ENCODE measurements around the gene SYT13. TPM values are rescaled to one million over a fixed set of nuclear protein-coding genes. Genes with fewer than 3 reads are reported as not detected.

Gene SYT13
- total and polyA plus RNA-seq, 11 donors = 0.61 to 7.5 (median 3.2) TPM

DNA sequence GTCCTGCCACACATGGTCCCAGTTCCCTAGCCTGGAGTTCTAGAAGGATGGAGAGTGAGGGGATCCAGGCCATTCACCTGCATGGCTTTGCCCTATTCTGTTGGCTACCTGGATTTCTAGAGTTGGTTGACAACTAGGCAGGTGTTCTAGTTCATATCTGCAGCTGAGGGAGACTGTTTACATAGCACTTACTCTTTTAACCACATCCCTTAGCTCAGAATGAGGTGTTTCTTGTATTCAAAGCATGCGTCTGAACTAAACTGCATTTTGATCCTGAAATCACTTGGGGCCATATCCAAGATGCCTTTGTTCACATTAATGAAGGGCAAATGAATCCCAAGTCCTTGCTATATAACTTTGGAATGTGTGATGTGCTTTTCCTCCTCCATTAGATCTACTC, 60.9 kb downstream of the SYT13 start:
- H3K36me3 ChIP-seq = peaks cover 0 to 74% (median 39%) of the 10 kb centered on the region in 9 donors
- intact Hi-C loops (cut with DNase I) = loop anchor here in 1 of 10 donors (10.0 kb wide), 1 partner anchor 110 kb away; no protein-coding TSS in a partner anchor
- ATAC-seq = no peak

DNA sequence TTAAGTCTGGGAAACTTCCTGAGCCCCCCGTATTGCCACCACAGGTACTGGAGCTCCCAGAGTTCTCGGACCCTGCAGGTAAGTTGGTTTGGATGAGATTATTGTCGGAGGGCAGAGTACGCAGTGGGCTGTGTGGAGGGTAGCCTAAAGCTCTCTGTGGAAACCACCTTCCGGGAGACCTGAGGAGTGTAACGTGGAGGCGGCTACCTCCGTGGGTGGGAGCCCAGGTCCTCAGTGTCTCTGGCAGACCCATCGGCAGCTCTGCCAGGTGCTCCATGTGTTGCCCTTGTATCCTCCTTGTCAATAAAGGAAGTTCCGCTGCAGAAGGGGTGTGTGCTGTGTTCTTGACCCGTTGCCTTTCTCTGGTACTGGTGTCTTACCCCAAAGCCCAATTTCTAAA, 61.4 kb downstream of the SYT13 start:
- TF ChIP-seq, protein P1, sequence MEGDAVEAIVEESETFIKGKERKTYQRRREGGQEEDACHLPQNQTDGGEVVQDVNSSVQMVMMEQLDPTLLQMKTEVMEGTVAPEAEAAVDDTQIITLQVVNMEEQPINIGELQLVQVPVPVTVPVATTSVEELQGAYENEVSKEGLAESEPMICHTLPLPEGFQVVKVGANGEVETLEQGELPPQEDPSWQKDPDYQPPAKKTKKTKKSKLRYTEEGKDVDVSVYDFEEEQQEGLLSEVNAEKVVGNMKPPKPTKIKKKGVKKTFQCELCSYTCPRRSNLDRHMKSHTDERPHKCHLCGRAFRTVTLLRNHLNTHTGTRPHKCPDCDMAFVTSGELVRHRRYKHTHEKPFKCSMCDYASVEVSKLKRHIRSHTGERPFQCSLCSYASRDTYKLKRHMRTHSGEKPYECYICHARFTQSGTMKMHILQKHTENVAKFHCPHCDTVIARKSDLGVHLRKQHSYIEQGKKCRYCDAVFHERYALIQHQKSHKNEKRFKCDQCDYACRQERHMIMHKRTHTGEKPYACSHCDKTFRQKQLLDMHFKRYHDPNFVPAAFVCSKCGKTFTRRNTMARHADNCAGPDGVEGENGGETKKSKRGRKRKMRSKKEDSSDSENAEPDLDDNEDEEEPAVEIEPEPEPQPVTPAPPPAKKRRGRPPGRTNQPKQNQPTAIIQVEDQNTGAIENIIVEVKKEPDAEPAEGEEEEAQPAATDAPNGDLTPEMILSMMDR (IDR thresholded peaks at IDR 0.05) = no peak
- no peak for TF ChIP-seq POLR2A (IDR thresholded peaks at IDR 0.05)
- intact Hi-C loops (cut with DNase I) = loop anchor here in 1 of 10 donors (10.0 kb wide), 1 partner anchor 110 kb away; no protein-coding TSS in a partner anchor
- peaks cover 0 to 79% (median 44%) of the 10 kb centered on the region in 9 donors for H3K36me3 ChIP-seq
- no peaks in the 10 kb centered on the region for H3K4me1 ChIP-seq
- ATAC-seq (no peak), DNase-seq (no peak)
- no peak overlapping the region for H3K4me3 ChIP-seq
- H3K27me3 ChIP-seq = no peaks in the 10 kb centered on the region
- H3K27ac ChIP-seq = no peak overlapping the region
- WGBS, 4 donors = 91 to 97% (median 96%) methylated on average over 11 of the region's 11 CpGs
- H3K9me3 ChIP-seq = no peaks in the 10 kb centered on the region

More for the DNA sequence above, 60.9 kb downstream of the SYT13 start:
- WGBS, 4 donors = 95 to 100% (median 96%) methylated on average over 1 of the region's 1 CpG
- Histone ChIP-seq H3K27ac (no peak overlapping the region), H3K9me3 (no peaks in the 10 kb centered on the region), H3K27me3 (no peaks in the 10 kb centered on the region), H3K4me1 (no peaks in the 10 kb centered on the region), H3K4me3 (no peak overlapping the region)
- no peak for TF ChIP-seq POLR2A (IDR thresholded peaks at IDR 0.05)
- TF ChIP-seq, protein P1 (IDR thresholded peaks at IDR 0.05) = no peak
- no peak for DNase-seq

DNA sequence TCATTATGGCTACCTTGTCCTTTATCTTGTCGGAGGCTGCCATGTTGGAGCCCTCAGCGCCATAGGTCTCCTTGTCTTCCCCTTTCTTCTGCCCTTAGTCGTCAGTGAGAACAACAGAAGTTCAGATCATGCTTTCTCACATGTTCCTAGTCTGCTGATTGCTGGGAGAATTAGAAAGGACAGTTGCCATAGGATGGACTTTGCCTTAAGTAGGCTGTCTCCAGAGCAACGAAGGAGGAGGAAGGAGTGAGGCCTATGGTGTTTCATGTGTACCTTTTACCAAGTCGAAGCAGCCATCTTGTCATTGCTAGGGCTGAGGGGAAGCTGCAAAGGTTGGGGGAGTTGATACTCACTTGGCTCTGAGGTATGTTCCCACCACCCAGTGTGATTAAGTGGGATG, 62.6 kb downstream of the SYT13 start:
- H3K36me3 ChIP-seq = peaks cover 0 to 83% (median 47%) of the 10 kb centered on the region in 9 donors
- TF ChIP-seq POLR2A (IDR thresholded peaks at IDR 0.05) = no peak
- TF ChIP-seq, protein P1 (IDR thresholded peaks at IDR 0.05) = no peak
- DNase-seq (no peak), ATAC-seq (no peak)
- no peak overlapping the region for H3K4me3 ChIP-seq
- intact Hi-C loops (cut with DNase I) = loop anchor here in 1 of 10 donors (10.0 kb wide), 1 partner anchor 109 kb away; no protein-coding TSS in a partner anchor
- H3K9me3 ChIP-seq = no peaks in the 10 kb centered on the region
- H3K27me3 ChIP-seq = no peaks in the 10 kb centered on the region
- no peak overlapping the region for H3K27ac ChIP-seq
- WGBS, 4 donors = 95 to 97% (median 96%) methylated on average over 5 of the region's 5 CpGs
- H3K4me1 ChIP-seq = no peaks in the 10 kb centered on the region

DNA sequence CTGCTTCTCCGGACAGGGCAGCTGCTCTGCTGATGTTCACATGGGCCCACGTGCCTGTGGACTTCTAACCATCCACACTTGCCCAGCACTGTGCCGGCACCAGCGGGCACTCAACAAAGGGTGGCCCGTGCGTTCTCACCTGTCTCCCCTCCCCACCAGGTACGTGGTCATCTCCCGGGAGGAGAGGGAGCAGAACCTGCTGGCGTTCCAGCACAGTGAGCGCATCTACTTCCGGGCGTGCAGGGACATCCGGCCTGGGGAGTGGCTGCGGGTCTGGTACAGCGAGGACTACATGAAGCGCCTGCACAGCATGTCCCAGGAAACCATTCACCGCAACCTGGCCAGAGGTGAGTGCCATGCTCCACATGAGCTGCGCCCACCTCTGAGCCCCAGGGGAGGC, 66.7 kb downstream of the SYT13 start:
- Histone ChIP-seq H3K36me3 (peaks cover 0 to 44% (median 18%) of the 10 kb centered on the region in 9 donors), H3K27me3 (no peaks in the 10 kb centered on the region), H3K27ac (no peak overlapping the region), H3K4me3 (no peak overlapping the region), H3K9me3 (no peaks in the 10 kb centered on the region), H3K4me1 (peaks cover 0 to 13% (median 3%) of the 10 kb centered on the region in 12 donors)
- intact Hi-C loops (cut with DNase I) = no loop called here
- ATAC-seq = no peak
- WGBS, 4 donors = 94 to 98% (median 95%) methylated on average over 11 to 18 of the region's 18 CpGs
- TF ChIP-seq, protein P1 (IDR thresholded peaks at IDR 0.05) = no peak
- TF ChIP-seq POLR2A (IDR thresholded peaks at IDR 0.05) = no peak
- DNase-seq = no peak
